ENCODE data around the gene YJU2.
"Not testable (repeated sequence)": the region's sequence is repeated elsewhere in the genome, so short reads cannot be mapped to it uniquely, and the experiment has no call there.

The YJU2 gene

DNA sequence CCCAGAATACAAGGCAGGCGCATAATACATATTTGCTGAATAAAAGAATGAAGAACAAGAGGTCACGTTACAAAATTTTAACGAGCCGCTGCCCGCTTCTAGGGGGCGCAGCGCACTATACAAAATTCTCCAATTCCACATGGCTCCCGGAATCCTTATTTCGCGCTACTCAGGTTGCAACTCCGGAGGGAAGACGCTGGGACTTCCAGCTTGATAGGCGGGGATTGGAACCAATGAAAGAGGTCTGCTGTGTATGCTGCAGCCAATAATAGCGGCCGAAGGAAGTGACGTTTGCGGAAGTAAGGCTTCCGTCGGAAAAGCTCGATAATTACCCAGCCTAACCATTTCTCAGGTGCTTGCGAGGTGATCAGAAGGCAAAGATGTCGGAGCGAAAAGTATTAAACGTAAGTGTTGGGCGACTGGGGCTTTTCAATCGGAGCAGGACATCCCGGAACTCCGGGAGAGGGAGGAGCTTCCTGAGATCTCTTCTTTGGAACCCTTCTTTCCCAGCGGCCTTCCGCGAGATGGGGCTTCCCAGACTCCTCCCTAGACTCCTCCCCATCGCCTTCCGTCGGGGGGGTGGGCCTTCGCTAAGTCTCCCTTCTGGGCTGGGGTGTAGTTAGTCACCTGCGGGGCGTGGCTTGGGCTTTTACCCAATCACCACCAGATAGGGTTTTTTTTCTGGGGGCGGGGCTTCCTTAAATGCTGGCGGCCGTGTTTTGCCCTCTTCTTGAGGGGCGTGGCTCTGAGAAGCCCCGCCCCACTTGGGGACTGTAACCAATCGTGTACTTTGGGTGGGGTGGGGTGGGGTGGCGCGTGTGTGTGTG is at the start of gene YJU2:
TSS of gene YJU2 (plus strand) at position 314 of the 827 bp plus-strand sequence. CDS start at position 381, 67 bp downstream.
- DNase-seq (ENCODE audit: low spot score): peak; percentile 99

GRCh38 chr19:4197228-4197624 is 49.7 kb upstream of the YJU2 start:
- no peak for DNase-seq (ENCODE audit: low spot score)

DNA sequence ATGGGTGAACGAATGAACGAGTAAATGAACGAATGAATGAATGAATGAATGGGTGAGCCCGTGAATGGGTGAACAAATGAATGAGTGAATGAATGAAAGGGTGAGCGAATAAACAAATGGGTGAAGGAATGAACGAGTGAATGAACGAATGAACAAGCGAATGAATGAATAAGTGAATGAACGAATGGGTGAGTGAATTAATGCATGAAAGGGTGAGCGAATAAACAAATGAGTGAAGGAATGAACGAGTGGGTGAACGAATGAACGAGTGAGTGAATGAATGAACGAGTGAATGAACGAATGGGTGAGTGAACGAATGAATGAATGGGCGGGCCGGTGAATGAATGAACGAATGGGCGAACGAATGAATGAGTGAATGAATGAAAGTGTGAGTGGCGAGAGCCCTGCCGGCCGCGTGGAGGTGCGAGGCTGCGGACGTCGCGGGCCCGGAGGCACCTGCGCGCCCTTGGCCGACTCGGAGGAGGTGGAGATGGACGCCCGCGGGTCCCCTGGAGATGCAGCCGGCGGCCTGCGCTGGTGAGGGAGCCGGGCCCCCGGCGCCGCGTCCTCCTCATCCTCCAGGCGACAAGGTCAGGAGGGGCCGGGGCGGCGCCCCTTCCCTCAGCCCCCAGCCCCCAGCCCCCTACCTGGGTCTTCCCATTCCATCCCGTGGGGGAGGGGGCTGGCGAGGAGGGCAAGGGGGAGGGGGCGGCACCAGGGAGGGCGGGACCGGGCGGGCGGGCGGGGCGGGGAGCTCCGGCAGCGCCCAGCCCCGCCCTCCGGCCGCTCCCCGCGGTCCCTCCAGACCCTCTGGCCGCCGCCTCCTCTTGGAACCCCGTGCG is 49.0 kb upstream of the YJU2 start:
- DNase-seq (ENCODE audit: low spot score): no peak

- peak; percentile 35 for DNase-seq (ENCODE audit: low spot score)
These were observed 48.3 kb upstream of the YJU2 start for GRCh38 chr19:4198467-4199126.

GRCh38 chr19:4199699-4200293 is 47.1 kb upstream of the YJU2 start:
- DNase-seq (ENCODE audit: low spot score): peak; percentile 79

DNA sequence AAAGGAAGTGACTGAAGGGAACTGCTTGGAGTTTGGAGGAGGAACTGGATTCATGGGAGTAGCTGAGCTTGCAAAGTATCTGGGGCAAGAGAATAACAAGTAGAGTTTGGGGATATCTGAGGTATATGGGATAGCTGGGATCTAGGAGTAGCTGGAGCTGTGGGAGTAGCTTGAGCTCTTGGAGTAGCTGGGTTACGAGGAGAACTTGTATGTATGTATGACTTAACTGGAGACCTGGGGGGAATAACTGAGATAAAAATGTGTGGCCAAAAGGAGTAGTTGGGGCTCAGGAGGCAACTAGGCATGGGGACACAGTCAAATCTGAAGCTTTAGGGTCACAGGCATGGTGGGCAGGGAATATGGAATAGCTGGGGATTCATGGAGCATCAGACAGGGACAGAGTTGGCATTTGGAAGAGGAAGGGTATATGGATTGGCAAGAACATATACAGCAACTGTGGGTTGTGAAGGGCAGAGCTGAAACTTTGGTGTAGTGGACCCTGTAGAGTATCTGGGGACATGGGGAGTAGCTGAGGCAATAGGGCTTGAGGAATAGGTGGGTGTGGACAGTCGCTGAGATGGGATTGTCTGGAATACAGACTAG is 45.8 kb upstream of the YJU2 start:
- DNase-seq (ENCODE audit: low spot score): no peak

DNA sequence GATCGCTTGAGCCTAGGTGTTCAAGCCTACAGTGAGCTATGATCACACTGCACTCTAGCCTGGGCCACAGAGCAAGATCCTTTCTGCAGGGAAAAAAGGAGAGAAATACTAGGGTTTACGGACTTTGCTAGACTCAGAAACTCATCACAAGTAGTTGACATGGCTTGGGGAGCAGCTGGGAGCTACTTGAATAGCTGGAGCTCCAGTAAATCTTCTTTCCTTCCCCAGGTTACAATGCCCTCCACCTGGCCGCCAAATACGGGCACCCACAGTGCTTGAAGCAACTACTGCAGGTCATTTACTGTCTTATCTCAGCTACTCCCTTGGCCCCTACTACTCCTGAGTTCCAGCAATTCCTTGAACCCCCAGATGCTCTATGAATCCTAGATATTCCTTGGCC is 45.1 kb upstream of the YJU2 start:
- DNase-seq (ENCODE audit: low spot score): no peak

DNA sequence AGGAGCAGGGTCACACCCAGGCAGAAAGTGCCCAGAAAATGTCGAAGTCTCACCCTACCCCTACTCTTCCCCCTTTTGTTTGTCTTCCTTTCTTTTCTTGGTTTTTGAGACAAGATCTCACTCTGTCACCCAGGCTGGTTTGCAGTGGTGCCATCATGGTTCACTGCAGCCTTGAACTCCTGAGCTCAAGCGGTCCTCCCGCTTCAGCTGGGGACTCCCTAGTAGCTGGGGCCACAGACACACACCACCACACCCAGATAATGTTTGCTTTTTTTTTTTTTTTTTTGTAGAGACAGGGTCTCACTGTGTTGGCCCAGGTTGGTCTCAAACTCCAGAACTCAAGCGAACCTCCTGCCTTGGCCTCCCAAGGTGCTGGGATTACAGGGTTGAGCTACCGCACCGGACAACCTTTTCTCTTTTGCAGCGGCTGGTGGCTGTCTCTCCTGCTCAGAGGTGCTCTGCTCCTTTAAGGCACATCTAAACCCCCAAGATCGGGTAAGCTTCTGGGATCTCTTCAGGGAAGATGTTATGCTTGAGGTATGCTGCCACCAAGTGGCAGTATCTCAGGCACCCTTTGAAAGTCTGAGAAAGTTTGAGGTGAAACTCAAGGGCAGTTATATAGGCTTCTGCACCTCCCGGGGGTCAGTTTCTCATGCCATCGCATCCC is 39.9 kb upstream of the YJU2 start:
- peak; percentile 57 for DNase-seq (ENCODE audit: low spot score)

GRCh38 chr19:4208385-4209094 is 38.3 kb upstream of the YJU2 start:
- peak; percentile 81 for DNase-seq (ENCODE audit: low spot score)

DNA sequence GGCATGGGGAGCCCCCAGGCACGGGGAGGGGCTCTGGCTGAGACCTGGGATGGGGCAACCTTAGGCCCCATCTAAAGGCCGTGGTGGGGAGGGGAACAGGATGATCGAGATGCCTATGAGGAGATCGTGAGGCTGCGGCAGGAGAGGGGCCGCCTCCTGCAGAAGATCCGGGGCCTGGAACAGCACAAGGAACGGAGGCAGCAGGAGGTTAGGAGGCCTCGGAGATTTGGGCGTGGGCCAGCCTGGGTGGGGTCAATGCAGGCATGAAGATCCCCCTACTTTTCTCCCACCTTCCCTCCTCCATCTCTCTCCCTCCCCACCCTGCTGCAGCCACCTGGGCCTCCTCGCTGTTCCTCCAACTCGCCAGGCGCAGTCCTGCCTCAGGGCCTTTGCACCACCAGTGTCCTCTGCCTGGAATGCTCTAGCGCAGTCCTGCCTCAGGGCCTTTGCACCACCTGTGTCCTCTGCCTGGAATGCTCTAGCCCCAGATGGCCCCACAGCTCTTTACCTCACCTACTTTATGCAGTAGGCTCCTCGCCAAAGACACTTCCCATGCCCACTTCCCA is 36.6 kb upstream of the YJU2 start:
- DNase-seq (ENCODE audit: low spot score): no peak

DNA sequence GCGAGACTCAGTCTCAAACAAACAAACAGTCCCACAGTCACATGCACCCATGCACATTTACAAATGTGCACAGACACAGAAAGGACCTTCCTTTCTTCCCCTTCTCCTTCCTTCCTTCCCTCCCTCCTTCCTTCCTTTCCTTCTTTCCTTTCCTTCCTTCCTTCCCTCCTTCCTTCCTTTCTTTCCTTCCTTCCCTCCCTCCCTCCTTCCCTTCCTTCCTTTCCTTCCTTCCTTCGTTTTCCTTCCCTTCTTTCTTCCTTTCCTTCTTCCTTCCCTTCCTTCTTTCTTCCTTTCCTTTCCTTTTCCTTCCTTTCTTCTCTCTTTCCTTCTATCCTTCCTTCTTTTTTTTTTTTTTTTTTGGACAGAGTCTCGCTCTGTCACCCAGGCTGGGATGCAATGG is 33.8 kb upstream of the YJU2 start:
- DNase-seq (ENCODE audit: low spot score): no peak

DNA sequence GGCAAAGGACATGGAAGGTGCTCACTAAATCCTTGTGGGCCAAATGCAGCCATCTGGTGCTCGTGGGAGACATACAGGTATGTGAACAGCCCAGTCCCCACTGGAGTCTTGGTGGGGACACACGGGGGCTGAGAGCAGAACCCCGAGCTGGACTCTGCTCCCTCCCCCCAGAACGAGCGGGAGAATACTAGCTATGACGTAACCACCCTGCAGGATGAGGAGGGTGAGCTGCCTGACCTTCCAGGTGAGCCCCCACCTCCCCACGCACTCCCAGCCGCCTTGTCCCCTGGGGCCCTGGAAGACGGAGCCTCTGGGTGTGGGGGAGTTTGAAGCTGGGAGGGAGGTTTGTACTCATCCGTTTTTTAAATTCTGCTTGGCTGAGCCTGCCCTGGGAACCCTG is 31.1 kb upstream of the YJU2 start:
- no peak for DNase-seq (ENCODE audit: low spot score)

GRCh38 chr19:4216846-4217245 is 30.0 kb upstream of the YJU2 start:
- DNase-seq (ENCODE audit: low spot score): no peak

- no peak for DNase-seq (ENCODE audit: low spot score)
These were observed 29.2 kb upstream of the YJU2 start for GRCh38 chr19:4217429-4218264.

DNA sequence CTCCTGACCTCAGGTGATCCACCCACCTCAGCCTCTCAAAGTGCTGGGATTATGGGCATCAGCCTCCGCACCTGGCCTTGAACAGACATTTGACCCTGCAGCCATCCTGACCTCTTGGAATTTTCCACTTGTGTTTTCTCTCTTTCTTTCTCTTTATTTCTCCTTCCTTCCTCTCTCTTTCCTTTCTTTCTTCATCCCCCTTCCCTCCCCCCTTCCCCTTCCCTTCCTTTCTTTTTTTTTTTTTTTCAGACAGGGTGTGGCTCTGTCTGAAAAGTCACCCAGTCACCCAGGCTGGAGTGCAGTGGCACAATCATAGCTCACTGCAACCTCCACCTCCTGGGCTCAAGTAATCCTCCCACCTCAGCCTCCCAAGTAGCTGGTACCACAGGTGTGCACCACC is 28.4 kb upstream of the YJU2 start:
- DNase-seq (ENCODE audit: low spot score): not testable (repeated sequence)

DNA sequence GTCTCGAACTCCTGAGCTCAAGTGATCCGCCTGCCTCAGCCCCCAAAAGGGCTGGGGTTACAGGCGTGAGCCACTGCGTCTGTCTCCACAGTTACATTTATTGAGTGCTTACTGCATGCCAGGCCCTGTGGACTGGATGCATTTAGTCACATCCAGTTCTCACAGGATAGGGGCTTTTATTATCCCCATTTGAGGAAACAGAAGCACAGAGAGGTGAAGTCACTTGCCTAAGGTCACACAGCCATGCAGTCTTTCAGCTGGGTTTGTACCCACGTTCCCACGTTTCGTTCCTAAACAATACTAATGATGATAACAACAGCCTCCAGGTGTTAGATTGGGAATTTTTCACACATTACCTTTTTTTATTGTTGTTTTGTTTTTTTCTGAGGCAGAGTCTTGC is 26.7 kb upstream of the YJU2 start:
- no peak for DNase-seq (ENCODE audit: low spot score)

GRCh38 chr19:4224470-4224869 is 22.4 kb upstream of the YJU2 start:
- no peak for DNase-seq (ENCODE audit: low spot score)

- DNase-seq (ENCODE audit: low spot score): no peak
These were observed 21.0 kb upstream of the YJU2 start for GRCh38 chr19:4225885-4226284.

DNA sequence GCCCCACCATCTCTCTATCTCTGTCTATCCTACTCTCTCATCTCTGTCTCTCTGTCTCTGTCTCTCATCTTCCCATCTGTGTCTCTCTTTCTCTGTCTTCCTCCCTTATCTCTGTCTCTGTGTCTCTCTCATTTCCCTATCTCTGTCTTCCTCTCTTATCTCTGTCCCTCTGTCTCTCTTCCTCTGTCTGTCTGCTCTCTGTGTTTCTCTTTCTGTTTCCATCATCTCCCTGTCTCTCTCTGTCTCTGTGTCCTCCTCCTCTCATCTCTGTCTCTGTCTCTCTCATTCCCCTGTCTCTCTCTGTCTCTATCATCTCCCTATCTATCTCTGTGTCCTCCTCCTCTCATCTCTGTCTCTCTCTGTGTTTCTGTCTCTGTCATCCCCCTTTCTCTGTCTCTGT is 19.1 kb upstream of the YJU2 start:
- no peak for DNase-seq (ENCODE audit: low spot score)
